ENCODE measurements around the gene PER2. TPM values are rescaled to one million over a fixed set of nuclear protein-coding genes. Genes with fewer than 3 reads are reported as not detected.

Gene PER2
- total and polyA plus RNA-seq, 8 donors: 7.7 to 14.2 (median 8.8) TPM

- H3K4me3 ChIP-seq: no peak overlapping the region
- peak in 1 of 4 donors; percentile 19 for DNase-seq
- no peak overlapping the region for H3K27ac ChIP-seq
- intact Hi-C loops (cut with DNase I): no loop called here
- H3K27me3 ChIP-seq: no peaks in the 10 kb centered on the region
- no peaks in the 10 kb centered on the region for H3K36me3 ChIP-seq
- H3K9me3 ChIP-seq: no peaks in the 10 kb centered on the region
- peak in 1 of 2 donors; percentile 14 for TF ChIP-seq CTCF (IDR thresholded peaks at IDR 0.05)
- ATAC-seq: no peak
- H3K4me1 ChIP-seq: peaks cover under 1 to 3% of the 10 kb centered on the region in 2 donors
Measured at GRCh38 chr2:238305092-238305862, 16.9 kb upstream of the PER2 start.

- Histone ChIP-seq H3K4me3 (no peak overlapping the region), H3K36me3 (no peaks in the 10 kb centered on the region), H3K4me1 (peaks cover 5 to 10% of the 10 kb centered on the region in 2 donors), H3K27ac (no peak overlapping the region), H3K27me3 (no peaks in the 10 kb centered on the region), H3K9me3 (no peaks in the 10 kb centered on the region)
- ATAC-seq: no peak
- DNase-seq: peak in 1 of 4 donors; percentile 24
- intact Hi-C loops (cut with DNase I): no loop called here
- no peak for TF ChIP-seq CTCF (IDR thresholded peaks at IDR 0.05)
Measured at GRCh38 chr2:238304116-238304515, 15.7 kb upstream of the PER2 start.

GRCh38 chr2:238302751-238303150 lies 14.3 kb upstream of the PER2 start:
- intact Hi-C loops (cut with DNase I): no loop called here
- ATAC-seq (no peak), DNase-seq (peak in 1 of 4 donors; percentile 26)
- Histone ChIP-seq H3K4me3 (no peak overlapping the region), H3K4me1 (peaks cover 5 to 10% of the 10 kb centered on the region in 2 donors), H3K9me3 (no peaks in the 10 kb centered on the region), H3K27me3 (no peaks in the 10 kb centered on the region), H3K27ac (no peak overlapping the region), H3K36me3 (no peaks in the 10 kb centered on the region)
- TF ChIP-seq CTCF (IDR thresholded peaks at IDR 0.05): no peak

GRCh38 chr2:238302087-238302486 lies 13.7 kb upstream of the PER2 start:
- TF ChIP-seq CTCF (IDR thresholded peaks at IDR 0.05): no peak
- Histone ChIP-seq H3K4me3 (no peak overlapping the region), H3K4me1 (peaks cover 5 to 10% of the 10 kb centered on the region in 2 donors), H3K9me3 (no peaks in the 10 kb centered on the region), H3K27me3 (no peaks in the 10 kb centered on the region), H3K36me3 (no peaks in the 10 kb centered on the region), H3K27ac (no peak overlapping the region)
- intact Hi-C loops (cut with DNase I): no loop called here
- ATAC-seq: no peak
- DNase-seq: no peak

- peak in 1 of 4 donors; percentile 22 for DNase-seq
- peaks cover 5 to 10% of the 10 kb centered on the region in 2 donors for H3K4me1 ChIP-seq
- intact Hi-C loops (cut with DNase I): no loop called here
- no peaks in the 10 kb centered on the region for H3K9me3 ChIP-seq
- no peak overlapping the region for H3K27ac ChIP-seq
- no peaks in the 10 kb centered on the region for H3K27me3 ChIP-seq
- ATAC-seq: peak; percentile 61
- H3K4me3 ChIP-seq: no peak overlapping the region
- no peak for TF ChIP-seq CTCF (IDR thresholded peaks at IDR 0.05)
- H3K36me3 ChIP-seq: no peaks in the 10 kb centered on the region
Measured at GRCh38 chr2:238299803-238300202, 11.4 kb upstream of the PER2 start.
